Inflammatory macrophage (primary cell): Measurements from ENCODE around the gene SAMM50.

Experiments used
- DNase-seq, 2 donors: peaks; one replicate each; pipeline ENCODE4 v3.0.0-alpha.2; 2020 to 2022

SAMM50 gene

DNA sequence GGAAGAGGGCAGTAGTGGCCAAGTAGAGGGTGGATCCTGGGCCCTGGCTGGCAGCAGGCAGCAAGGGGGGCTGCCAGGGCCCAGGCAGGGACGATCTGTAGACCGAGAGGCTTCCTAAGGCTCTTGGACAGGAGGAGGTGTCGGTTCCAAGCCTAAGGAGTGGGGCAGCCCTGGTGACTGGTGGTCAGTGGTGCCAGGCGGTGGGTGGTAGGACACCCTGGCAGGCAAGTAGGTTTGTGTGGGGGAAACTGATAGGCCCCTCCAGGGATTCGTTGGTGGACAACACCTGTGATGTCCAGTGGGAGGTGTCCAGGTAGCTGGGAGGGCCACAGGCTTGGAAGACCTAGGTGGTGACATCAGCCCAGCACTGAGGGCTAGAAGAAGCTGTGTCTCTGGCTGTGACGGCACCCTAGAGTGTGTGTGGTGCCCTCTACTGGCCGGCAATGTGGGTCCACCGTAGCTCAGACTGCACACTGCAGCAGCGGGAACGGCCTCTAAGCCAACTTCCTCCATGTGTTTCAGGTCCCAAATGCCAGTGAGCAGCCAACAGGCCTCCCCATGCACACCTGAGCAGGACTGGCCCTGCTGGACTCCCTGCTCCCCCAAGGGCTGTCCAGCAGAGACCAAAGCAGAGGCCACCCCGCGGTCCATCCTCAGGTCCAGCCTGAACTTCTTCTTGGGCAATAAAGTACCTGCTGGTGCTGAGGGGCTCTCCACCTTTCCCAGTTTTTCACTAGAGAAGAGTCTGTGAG lies 9.4 kb upstream of the SAMM50 start:
- peak; percentile 80 to 87 for DNase-seq

- DNase-seq = no peak
Measured at GRCh38 chr22:43946384-43946667, 8.9 kb upstream of the SAMM50 start.

DNA sequence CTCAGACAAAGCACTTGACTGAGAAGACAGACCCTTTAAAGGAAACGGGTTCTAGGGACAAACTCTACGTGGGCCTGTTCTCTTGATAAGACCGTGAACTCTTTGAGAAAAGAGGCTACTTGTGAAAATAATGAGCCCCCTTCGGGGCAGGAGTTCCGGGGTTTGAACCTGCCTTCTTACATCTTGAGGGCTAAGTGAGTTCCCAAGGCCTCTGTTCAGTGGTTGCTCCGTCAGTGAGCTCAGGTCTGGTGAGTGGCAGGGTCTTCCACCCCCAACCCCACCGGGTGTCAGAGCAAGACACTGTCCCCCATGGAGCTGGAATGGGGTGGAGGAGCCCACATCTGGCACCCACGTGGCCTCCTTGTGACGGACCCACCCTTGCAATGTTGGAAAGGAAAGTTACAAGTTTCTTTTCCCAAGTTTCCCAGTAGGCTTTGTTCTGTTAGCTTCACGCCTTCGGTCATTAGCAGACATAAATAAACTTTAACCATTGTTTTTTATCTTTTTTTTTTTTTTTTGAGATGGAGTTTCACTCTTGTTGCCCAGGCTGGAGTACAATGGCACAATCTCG lies 6.3 kb upstream of the SAMM50 start:
- DNase-seq = no peak

- DNase-seq = no peak
Measured at GRCh38 chr22:43951391-43951790, 3.9 kb upstream of the SAMM50 start.

GRCh38 chr22:43951966-43952365 lies 3.3 kb upstream of the SAMM50 start:
- DNase-seq = no peak

- no peak for DNase-seq
Measured at GRCh38 chr22:43953988-43954785, 1.1 kb upstream of the SAMM50 start.

DNA sequence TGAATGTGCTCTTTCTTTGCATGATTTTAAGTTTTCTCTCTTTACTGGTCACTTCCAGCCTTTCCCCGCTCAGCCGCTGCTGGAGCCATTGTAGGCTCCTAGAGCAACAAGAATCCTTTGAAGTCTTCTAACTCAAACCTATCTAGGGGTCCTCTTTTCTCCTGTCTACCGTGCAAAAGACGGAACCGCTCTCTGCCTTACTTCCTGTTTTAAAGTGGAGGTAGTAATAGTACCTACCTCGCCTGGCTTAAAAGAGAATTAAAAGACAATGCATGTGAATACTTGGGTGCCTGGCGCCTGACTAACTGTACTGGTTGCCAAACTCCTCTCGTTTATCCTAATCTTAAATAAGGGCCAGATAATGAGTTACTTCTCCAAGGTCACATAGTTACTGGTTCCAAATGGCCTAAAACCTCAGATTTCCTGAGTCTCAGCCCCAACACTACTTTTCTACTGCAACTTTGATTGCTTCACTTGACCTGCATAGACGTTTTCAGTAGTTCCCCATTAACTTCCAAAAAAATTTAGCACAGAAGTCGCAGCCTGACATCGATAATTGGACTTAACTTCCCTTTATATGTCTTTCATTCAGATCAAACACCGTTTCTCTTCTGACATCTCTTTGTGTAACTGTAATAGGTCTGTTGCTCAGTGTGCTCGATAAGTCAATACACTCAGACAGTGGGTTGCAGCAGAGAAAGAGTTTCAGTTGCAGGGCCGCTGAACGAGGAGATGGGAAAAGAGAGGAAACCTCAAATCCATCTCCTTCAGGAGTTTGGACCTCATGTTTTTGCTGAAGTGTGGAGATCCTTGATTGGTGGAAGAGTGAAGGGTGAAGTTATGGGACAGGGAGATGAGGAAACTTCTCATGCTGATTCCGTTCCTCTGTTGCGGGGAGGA lies 891 bp downstream of the SAMM50 start:
- peak; percentile 42 to 61 for DNase-seq

DNA sequence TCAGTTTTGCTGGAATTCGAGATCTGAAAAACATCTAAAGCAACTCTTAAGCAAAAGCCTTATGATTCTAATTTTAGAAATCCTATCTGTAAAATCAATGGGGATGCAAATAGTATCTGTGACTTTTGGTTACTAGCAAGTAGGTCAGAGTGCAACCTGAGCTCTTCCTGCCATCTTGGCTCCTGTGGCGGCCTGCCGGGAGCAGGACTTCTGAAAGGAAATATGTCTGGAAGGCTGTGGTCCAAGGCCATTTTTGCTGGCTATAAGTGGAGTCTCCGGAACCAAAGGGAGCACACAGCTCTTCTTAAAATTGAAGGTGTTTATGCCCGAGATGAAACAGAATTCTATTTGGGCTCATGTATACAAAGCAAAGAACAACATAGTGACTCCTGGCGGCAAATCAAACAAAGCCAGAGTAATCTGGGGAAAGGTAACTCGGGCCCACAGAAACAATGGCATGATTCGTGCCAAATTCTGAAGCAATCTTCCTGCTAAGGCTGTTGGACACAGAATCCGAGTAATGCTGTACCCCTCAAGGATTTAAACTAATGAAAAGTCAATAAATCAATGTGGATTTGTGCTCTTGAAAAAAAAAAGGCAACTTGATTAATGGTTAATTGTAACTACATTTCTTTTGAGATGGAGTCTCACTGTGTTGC lies 1.7 kb downstream of the SAMM50 start:
- no peak for DNase-seq

DNA sequence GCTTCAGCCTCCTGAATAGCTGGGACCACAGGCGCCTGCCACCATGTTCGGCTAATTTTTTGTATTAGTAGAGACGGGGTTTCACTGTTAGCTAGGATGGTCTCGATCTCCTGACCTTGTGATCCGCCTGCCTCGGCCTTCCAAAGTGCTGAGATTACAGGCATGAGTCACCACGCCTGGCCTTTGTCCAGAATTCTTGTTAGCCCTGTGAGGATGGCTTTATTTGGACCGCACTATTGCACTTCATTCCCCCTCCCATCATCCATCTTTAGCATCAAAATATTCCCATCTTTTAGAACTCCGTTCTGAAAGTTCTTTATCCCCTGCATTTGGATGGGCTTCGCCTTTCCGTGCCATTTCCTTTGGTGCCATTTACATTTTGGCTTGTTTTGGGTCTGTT lies 2.6 kb downstream of the SAMM50 start:
- no peak for DNase-seq

GRCh38 chr22:43964314-43964857 lies 9.1 kb downstream of the SAMM50 start:
- no peak for DNase-seq

DNA sequence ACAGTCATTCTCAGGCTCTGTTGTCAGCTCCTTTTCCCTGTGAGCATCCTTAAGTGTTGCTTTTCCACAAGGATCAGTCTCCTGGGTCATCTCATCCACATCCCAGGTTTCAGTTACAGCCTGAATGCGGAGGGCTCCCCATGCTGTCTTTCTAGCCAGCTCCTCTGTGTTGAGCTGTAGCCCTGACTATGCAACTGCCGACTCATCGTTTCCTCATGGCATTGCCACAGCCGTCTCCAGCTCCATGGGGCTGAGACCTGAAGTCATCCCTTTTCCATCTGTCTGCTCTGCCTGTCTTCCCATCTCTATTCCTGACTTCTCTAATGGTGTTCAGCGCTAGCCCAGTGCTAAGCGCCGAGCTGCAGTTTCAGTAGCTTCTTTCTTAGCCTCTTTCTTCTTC lies 11.8 kb downstream of the SAMM50 start:
- no peak for DNase-seq

GRCh38 chr22:43968614-43969013 lies 13.4 kb downstream of the SAMM50 start:
- no peak for DNase-seq

GRCh38 chr22:43969021-43969878 lies 14.0 kb downstream of the SAMM50 start:
- no peak for DNase-seq

DNA sequence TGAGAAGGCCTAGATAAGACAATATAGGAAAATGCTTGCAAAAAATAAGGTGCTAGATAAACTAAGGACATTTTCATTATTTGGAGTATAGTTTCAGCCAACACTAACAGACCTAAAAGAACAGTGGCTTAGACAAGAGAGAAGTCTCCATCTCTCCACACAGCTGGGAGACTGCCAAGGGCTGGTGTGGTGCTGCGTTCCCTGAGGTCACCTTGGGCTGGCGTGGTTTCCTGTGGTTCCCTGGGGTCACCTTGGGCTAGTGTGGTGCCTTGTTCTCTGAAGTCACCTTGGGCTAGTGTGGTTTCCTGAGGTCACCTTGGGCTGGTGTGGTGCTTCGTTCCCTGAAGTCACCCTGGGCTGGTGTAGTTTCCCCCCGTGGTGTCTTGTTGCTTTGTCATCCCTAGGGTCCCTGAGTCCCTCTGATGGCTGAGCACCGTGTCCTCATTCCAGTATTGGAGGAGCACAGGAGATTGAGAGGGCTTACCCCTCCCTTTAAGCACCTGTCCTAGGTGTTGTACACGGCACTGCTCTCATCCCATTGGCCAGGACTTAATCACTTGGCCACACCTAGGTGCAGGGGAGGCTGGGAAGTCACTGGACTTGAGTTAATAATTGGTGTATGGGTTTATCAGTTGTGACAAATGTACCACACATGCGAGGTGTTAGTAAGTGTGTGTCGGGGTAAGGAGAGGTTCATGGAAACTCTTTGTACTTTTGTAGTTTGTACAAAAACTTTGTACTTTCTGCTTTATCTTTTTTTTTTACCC lies 14.9 kb downstream of the SAMM50 start:
- no peak for DNase-seq

GRCh38 chr22:43971112-43971511 lies 15.9 kb downstream of the SAMM50 start:
- no peak for DNase-seq

DNA sequence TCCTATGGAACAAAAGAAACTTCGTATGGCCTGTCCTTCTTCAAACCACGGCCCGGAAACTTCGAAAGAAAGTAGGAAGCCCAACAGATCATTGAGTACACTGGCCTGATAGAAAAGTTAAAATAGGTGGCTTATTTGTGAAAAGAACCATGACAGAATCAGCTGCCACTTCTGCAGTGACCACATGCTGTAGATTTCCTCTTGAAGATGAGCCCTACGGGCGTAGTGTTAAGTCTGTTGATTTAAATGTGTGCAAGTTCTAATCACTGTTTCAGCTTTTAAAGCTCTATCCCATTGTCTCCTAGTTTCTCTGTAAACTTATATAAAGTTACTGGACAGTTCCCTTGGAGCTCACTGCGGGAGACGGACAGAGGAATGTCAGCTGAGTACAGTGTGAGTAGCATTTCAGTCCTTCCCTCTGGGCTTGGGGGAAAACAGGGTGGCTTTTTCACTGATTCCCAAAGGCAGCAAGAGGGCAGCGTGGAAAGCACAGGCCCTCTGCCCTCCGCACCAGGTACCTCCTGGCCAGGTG lies 17.8 kb downstream of the SAMM50 start:
- DNase-seq = no peak

GRCh38 chr22:43974028-43974545 lies 18.8 kb downstream of the SAMM50 start:
- no peak for DNase-seq

DNA sequence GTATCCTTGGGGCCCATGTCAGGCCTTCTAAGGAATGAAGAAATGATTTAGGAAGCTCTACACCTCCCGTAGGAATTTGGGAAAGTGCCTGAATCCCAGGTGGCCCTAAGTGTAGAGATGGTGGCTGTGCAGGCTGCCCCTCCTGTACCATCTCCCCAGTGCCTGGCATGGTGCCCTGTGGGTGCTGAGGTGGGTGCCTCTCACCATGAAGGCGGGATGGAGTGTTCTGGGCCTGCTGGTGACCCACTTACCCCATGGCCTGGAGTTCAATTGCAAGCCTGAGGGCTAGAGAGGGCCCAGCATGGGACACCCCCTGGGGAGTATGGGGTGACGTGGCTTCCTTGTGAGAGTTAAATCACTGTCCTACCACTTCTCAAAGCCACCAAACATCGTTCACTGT lies 19.8 kb downstream of the SAMM50 start:
- no peak for DNase-seq

GRCh38 chr22:43976861-43977795 lies 21.9 kb downstream of the SAMM50 start:
- DNase-seq = no peak
